ENCODE results near the gene EMP1.

EMP1 gene

DNA sequence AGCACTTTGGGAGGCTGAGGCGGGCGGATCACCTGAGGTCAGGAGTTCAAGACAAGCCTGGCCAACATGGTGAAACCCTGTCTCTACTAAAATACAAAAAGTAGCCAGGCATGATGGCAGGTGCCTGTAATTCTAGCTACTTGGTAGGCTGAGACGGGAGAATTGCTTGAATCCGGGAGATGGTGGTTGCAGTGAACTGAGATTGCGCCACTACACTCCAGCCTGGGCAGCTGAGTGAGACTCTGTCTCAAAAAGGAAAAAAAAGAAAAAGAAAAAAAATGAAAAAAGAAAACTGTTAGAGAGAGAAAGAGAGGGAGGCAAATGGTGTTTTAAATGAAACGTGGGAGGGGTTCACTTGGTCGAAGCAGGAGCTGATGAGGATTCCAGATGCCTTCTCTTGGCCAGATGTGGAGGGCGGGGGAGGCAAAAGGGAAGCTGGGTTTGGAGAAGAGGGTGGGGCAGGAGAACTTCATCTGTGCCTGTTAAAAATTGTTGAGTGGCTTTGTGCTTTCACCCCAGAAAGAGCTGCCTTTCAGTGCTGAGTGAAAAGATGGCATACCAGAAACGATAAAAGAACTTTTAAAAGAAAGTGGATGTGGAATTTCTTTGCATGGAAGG is 1.1 kb downstream of the EMP1 start:
- TF ChIP-seq NFIC (IDR thresholded peaks at IDR 0.05) (no peak), EGR1 (IDR thresholded peaks at IDR 0.05) (no peak), TCF12 (IDR thresholded peaks at IDR 0.05; ENCODE audit: low read depth) (no peak), YY1 (IDR thresholded peaks at IDR 0.05; ENCODE audit: low read depth) (no peak), USF1 (IDR thresholded peaks at IDR 0.05) (no peak), CEBPB (IDR thresholded peaks at IDR 0.05) (peak; percentile 60; the same call in 1 of the 2 replicates)

- TF ChIP-seq, protein P1, sequence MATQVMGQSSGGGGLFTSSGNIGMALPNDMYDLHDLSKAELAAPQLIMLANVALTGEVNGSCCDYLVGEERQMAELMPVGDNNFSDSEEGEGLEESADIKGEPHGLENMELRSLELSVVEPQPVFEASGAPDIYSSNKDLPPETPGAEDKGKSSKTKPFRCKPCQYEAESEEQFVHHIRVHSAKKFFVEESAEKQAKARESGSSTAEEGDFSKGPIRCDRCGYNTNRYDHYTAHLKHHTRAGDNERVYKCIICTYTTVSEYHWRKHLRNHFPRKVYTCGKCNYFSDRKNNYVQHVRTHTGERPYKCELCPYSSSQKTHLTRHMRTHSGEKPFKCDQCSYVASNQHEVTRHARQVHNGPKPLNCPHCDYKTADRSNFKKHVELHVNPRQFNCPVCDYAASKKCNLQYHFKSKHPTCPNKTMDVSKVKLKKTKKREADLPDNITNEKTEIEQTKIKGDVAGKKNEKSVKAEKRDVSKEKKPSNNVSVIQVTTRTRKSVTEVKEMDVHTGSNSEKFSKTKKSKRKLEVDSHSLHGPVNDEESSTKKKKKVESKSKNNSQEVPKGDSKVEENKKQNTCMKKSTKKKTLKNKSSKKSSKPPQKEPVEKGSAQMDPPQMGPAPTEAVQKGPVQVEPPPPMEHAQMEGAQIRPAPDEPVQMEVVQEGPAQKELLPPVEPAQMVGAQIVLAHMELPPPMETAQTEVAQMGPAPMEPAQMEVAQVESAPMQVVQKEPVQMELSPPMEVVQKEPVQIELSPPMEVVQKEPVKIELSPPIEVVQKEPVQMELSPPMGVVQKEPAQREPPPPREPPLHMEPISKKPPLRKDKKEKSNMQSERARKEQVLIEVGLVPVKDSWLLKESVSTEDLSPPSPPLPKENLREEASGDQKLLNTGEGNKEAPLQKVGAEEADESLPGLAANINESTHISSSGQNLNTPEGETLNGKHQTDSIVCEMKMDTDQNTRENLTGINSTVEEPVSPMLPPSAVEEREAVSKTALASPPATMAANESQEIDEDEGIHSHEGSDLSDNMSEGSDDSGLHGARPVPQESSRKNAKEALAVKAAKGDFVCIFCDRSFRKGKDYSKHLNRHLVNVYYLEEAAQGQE (IDR thresholded peaks at IDR 0.05; ENCODE audit: low read depth): no peak
- TF ChIP-seq NFIC (IDR thresholded peaks at IDR 0.05) (no peak), MAX (IDR thresholded peaks at IDR 0.05) (no peak), USF1 (IDR thresholded peaks at IDR 0.05) (no peak), YY1 (IDR thresholded peaks at IDR 0.05; ENCODE audit: low read depth) (no peak), ZBTB7A (IDR thresholded peaks at IDR 0.05; ENCODE audit: low read depth) (no peak), TAF1 (IDR thresholded peaks at IDR 0.05; ENCODE audit: low read depth) (no peak), EP300 (IDR thresholded peaks at IDR 0.05; ENCODE audit: borderline replicate concordance) (no peak), EGR1 (IDR thresholded peaks at IDR 0.05) (no peak), CREB1 (IDR thresholded peaks at IDR 0.05; ENCODE audit: low read depth) (no peak), FOXM1 (IDR thresholded peaks at IDR 0.05; ENCODE audit: borderline replicate concordance, low read depth) (no peak), TEAD4 (IDR thresholded peaks at IDR 0.05) (no peak), RAD21 (IDR thresholded peaks at IDR 0.05; ENCODE audit: low read depth) (no peak), TCF12 (IDR thresholded peaks at IDR 0.05; ENCODE audit: low read depth) (no peak)
Measured at GRCh38 chr12:13198241-13198640, 1.7 kb downstream of the EMP1 start.

- peak; percentile 33; the same call in 1 of the 2 replicates for TF ChIP-seq TCF12 (IDR thresholded peaks at IDR 0.05; ENCODE audit: low read depth)
- TF ChIP-seq TEAD4 (IDR thresholded peaks at IDR 0.05): peak; percentile 24; the same call in 1 of the 2 replicates
- TF ChIP-seq NFIC (IDR thresholded peaks at IDR 0.05): peak; percentile 78; the same call in 1 of the 2 replicates
- TF ChIP-seq EP300 (IDR thresholded peaks at IDR 0.05; ENCODE audit: borderline replicate concordance): peak; percentile 74
- no peak for TF ChIP-seq MAX (IDR thresholded peaks at IDR 0.05)
- no peak for TF ChIP-seq RAD21 (IDR thresholded peaks at IDR 0.05; ENCODE audit: low read depth)
- no peak for TF ChIP-seq ZBTB7A (IDR thresholded peaks at IDR 0.05; ENCODE audit: low read depth)
- no peak for TF ChIP-seq TAF1 (IDR thresholded peaks at IDR 0.05; ENCODE audit: low read depth)
- TF ChIP-seq USF1 (IDR thresholded peaks at IDR 0.05): no peak
- peak; percentile 35; the same call in 1 of the 2 replicates for TF ChIP-seq FOXM1 (IDR thresholded peaks at IDR 0.05; ENCODE audit: borderline replicate concordance, low read depth)
- TF ChIP-seq, protein P1 (IDR thresholded peaks at IDR 0.05; ENCODE audit: low read depth): no peak
Measured at GRCh38 chr12:13198876-13199275, 2.4 kb downstream of the EMP1 start.

- TF ChIP-seq FOXM1 (IDR thresholded peaks at IDR 0.05; ENCODE audit: borderline replicate concordance, low read depth) (no peak), TAF1 (IDR thresholded peaks at IDR 0.05; ENCODE audit: low read depth) (no peak), TEAD4 (IDR thresholded peaks at IDR 0.05) (no peak), ZBTB7A (IDR thresholded peaks at IDR 0.05; ENCODE audit: low read depth) (no peak), MAX (IDR thresholded peaks at IDR 0.05) (no peak), EGR1 (IDR thresholded peaks at IDR 0.05) (no peak), USF1 (IDR thresholded peaks at IDR 0.05) (no peak), YY1 (IDR thresholded peaks at IDR 0.05; ENCODE audit: low read depth) (no peak), CREB1 (IDR thresholded peaks at IDR 0.05; ENCODE audit: low read depth) (no peak), CEBPB (IDR thresholded peaks at IDR 0.05) (no peak), EP300 (IDR thresholded peaks at IDR 0.05; ENCODE audit: borderline replicate concordance) (no peak)
- TF ChIP-seq, protein P1 (IDR thresholded peaks at IDR 0.05; ENCODE audit: low read depth): no peak
Measured at GRCh38 chr12:13199592-13199991, 3.1 kb downstream of the EMP1 start.

All from Ishikawa (cell line).